Subcutaneous adipose tissue (tissue), 4 donors: ENCODE data around the gene MTERF1. TPM values are rescaled to one million over a fixed set of nuclear protein-coding genes. Genes with fewer than 3 reads are reported as not detected.

Experiments used
- total RNA-seq, 4 donors: library from RNA; depleted of rRNA; stranded (reverse); fragments of >200 nt; gene quantifications; one replicate each; pipeline ENCODE4 v1.1.0, GENCODE V29; 2016
- TF ChIP-seq, protein P1 (sequence below): fragments of 450-650 bp; IDR thresholded peaks from one replicate; pipeline ENCODE4 v1.5.1; 2016; ENCODE audit warnings: low read depth, mild to moderate bottlenecking, control low read depth, antibody characterized with exemption, moderate library complexity

Gene MTERF1
- total RNA-seq, 4 donors from 2014 or later: 5.9 to 10.4 (median 8.1) TPM

DNA sequence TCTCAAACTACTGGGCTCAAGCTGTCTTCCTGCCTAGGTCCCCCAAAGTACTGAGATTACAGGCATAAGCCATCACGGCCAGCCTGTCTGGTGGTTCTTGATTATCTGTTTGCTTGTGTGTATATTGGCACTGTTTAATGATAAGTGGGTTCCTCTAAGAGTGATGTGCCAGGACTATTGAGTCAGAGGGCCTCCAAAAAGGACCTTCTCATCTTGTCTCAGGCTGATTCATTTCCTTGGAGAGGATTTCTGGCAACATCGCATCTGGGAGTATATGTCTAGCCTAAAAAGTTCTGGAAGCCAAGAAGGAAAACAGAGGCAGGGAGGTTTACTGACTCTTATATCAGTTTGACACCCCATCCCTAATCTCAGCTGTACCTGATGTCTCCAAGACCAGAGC is 33.1 kb upstream of the MTERF1 start:
- TF ChIP-seq, protein P1, sequence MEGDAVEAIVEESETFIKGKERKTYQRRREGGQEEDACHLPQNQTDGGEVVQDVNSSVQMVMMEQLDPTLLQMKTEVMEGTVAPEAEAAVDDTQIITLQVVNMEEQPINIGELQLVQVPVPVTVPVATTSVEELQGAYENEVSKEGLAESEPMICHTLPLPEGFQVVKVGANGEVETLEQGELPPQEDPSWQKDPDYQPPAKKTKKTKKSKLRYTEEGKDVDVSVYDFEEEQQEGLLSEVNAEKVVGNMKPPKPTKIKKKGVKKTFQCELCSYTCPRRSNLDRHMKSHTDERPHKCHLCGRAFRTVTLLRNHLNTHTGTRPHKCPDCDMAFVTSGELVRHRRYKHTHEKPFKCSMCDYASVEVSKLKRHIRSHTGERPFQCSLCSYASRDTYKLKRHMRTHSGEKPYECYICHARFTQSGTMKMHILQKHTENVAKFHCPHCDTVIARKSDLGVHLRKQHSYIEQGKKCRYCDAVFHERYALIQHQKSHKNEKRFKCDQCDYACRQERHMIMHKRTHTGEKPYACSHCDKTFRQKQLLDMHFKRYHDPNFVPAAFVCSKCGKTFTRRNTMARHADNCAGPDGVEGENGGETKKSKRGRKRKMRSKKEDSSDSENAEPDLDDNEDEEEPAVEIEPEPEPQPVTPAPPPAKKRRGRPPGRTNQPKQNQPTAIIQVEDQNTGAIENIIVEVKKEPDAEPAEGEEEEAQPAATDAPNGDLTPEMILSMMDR: no peak

DNA sequence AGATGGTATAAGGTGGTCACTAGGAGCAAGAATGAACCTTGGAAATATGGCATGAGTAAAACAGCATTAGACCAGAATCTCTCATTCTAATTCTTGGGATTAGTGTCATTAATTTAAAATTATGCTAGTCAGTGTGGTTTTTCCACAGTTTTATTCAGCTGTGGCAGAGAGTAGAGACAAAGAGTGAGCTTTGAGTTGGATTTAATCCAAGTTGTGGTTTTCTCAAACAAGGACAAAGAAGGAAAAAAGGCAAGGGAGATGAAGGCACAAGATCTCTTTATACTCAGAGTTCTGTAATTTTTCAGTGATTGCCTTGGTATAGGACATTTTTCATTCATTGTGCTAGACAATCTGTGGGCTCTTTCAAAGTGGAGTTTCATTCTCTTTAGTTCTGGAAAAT is 32.0 kb upstream of the MTERF1 start:
- TF ChIP-seq, protein P1: no peak

DNA sequence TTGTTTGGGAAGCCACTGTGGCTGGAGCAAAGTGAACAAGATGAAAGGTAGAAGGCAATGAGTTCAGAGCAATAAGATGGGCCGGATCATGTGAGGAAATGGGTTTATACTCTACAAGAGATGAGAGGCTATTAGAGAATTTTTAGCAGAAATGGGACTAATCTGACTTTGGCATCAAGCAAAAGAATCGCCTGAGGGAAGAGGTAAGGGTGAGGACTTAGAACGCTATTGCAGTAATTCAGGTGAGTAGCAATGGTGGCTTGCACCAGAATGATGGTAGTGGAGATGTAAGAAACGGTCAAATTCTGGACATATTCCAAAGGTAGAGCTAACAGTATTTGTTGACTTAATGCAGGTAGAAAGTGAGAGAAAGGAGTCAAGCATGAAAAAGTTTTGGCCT is 30.6 kb upstream of the MTERF1 start:
- TF ChIP-seq, protein P1: no peak

DNA sequence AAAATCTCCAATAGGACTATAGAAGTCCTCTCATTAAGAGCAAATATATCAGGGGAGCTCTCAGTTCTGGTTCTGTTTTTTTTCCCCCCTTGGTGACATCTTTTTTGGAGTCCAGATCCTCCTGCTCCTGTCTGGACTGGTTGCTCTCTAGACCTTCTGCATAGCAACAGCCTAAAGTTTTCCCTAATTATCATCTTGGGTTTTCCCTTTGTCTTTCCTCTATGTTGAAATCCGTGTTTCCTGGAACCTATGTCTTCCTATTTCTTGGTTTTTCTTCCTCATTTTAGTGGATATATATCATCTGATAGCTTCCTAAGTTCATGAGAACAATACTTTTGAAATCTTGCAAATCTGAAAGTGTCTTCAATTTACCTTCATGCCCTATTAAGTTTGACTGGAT is 29.7 kb upstream of the MTERF1 start:
- TF ChIP-seq, protein P1: no peak

DNA sequence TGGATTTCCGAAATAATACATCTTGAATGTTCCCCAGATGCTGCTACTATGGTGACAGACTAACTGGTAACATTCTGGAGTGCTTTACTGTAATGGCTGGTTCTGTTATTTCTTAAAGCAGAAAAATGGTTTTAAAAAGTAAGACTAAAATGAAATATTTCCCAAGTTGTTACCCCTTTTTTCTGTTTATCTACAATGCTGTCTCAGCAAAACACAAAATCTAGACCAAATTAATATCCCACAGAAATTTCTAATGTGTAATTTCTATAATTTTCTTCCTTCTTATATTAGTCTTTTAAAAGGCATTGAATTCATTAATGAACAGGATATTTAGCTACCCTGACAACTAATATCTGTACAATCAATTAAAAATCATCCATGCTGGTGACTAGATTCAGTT is 19.1 kb upstream of the MTERF1 start:
- TF ChIP-seq, protein P1: no peak

DNA sequence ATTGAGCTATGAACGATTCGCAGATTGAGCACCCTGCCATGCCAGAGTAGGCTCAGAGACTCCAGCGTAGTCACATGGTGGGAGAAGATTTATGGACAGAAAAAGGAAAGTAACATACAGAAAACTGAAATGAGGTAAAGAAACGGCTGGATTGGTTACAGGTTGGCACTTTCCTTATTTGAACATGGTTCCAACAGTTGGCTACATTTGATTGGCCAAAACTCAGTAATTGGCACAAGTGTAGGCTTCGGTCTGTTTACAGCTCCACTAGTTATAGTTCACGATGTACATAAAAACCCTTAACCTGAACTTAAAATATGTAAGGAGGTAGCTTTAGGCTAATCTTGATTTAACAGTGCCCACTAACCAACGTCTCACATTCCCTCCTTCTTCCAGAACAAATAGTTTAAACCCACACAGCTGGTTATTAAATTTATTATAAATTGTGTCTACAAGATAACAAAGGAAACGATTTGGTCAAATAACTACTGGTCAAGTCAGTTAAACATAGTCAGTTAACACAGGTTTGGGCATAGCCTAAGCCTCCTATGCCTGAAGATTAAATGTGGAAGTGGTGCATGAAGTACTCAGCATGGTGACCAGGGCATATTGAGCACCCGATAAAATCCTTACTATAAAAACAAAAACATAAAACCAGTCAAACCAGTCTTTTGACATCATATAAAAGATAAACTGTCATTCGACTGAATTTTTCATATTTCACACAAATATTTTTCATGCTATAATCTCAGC is 17.9 kb upstream of the MTERF1 start:
- TF ChIP-seq, protein P1: no peak

DNA sequence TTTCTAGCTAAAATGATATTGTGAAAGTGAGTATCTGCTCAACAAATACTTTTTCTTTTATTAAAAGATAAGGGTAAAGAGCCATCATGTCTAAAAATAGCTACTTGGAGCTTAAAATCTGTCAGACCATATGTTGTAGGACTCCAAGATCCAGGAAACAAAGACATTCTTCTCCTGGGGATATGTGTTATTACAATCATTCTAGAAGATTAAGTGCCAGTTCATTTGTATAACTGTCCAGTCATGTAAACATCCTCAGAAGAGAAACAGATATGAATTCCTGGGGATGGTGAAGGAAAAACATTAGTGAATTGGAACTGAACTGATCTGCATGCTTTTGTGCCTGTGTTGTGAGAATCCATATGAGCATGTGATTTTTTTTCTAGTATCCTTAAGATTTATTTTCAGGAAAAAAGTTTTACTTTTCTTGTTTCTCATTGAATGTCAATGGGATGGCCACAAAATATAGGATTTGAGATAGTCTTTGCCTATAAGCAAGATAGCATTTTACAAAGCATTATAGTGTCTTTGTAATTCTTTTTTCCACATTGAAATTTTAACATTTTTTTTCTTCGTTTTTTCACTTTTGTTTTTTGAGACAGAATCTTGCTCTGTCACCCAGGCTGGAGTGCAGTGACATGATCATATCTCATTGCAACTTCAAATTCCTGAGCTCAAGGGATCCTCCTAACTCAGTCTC is 14.4 kb upstream of the MTERF1 start:
- TF ChIP-seq, protein P1: no peak
